Left forelimb (tissue), 1 donor: ENCODE measurements around the gene CACNG7.
"Not testable (repeated sequence)": the region's sequence is repeated elsewhere in the genome, so short reads cannot be mapped to it uniquely, and the experiment has no call there.

Source experiments
- DNase-seq: peaks from one replicate; pipeline ENCODE4 v3.0.0-alpha.2; 2018; ENCODE audit warnings: low spot score

CACNG7 gene

DNA sequence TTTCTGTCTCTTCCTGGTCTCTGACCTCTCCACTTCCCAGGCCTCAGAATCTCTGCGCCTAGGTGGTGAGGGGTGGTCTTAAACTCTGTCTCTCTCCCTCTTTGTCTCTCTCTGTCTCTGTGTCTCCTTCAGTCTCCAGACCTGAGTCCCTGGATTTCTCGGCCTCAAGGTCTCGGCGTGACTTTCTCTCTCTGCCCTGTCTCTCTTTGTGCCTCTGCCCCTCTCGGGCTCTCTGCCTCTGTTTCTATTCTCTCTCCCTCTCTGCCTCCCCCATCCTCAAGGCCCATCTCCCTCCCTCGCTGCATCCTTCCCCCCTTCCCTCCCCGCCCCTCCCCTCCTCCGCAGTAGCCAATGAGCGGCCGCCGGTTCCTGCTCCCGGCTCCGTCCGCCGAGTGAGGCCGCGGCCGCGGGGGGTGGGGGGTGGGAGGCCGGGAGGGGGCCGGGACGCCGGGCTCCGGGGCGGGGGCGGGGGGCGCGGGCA lies at the start of gene CACNG7:
Gene CACNG7, plus strand, starts transcription at position 344 of the 481 bp plus-strand sequence. CDS start 3,554 bp downstream, outside the sequence.
- no peak for DNase-seq

- DNase-seq = no peak
Measured at GRCh38 chr19:53864308-53864836, 44.7 kb upstream of the CACNG7 start.

- DNase-seq = no peak
Measured at GRCh38 chr19:53865523-53865917, 43.6 kb upstream of the CACNG7 start.

GRCh38 chr19:53865918-53866864 lies 42.9 kb upstream of the CACNG7 start:
- DNase-seq = peak; percentile 92

- no peak for DNase-seq
Measured at GRCh38 chr19:53866865-53867224, 42.2 kb upstream of the CACNG7 start.

DNA sequence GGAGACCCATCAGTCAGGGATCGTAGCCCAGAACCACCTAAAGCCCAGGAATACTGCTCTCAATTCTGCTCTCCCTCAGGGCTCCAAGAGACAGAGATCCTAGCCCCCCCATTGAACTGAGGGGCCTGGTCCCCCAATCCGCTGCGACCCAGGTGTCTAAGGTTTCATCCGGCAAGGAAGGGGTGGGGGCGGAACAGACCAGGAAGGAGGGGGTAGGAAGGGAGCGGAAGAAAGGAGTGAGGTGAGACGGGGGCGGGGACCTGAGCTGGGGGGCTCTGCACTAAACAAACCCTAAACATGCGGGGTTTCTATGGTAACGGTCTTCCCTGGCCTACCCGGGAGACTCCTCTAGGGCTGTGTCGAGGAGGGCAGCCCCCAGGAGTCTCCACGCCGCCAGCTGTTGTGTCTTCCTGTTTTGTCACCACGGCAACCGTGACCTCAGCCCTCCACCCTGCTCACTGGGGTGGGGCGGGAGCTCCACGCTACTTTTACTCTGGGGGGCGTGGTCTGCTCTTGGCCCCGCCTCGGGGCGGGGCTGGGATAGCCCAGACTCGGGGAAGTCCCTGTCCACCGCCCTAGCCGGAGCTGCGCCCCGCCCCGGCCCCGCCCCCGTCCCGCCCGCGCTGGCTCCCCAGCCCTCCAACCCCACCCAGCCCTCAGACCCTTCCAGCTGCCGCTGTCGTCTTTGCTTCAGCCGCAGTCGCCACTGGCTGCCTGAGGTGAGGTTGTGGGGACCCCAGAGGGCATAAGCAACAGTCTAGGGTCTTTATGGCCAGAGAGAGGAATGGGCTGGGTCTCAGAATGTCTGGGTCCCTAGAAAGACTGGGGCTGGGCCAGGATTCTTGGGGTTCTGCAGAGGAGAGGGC lies 41.6 kb upstream of the CACNG7 start, which contains the start of gene MYADM:
Gene MYADM, plus strand, starts transcription at position 659 of the 866 bp plus-strand sequence. CDS start 5,647 bp downstream, outside the sequence.
- peak; percentile 100 for DNase-seq

- DNase-seq = no peak
Measured at GRCh38 chr19:53868091-53868891, 40.8 kb upstream of the CACNG7 start.

DNA sequence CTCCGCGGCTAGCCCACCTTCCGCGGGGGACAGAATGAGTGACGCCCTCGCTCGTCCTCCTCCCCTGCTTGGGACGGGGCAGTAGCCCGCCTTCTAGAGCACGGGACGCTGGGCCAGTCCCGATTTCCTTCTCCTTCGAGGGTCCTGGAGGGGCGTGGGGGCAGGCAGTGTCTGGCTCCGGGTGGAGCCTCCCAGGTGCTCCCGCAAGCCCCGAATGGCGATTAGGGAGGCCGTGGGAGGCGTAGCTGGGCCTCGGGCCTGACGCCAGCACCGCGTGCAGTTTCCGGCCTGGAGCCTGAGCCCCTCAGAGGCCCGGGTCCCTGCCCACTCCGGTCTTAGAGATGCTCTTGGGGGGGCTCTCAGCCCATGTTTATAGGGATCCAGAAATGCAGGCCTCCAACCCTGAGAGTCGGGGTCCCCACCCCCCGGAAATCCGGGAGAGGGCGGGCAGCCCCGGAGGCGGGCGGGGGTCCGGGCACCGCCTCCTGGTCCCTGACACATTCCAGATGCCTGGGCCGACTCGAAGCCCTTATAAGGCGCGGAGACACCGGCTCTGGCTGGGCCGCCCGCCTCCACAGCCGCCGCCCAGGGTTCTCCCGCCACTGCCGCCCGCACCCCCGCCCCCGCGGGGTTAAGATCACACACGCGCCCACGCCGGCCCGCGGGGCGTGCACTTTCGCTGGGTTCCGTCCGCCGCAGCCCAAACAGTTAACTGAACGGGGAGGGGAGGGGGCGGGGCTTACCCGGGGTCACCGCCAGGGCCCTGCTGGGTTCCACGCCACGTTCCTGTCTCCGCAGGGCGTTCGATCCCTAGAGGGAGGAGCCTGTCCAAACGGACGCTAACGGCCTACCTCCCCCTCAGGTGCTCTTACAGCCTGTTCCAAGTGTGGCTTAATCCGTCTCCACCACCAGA lies 39.9 kb upstream of the CACNG7 start:
- peak; percentile 93 for DNase-seq

- not testable (repeated sequence) for DNase-seq
Measured at GRCh38 chr19:53869805-53870484, 39.1 kb upstream of the CACNG7 start.

DNA sequence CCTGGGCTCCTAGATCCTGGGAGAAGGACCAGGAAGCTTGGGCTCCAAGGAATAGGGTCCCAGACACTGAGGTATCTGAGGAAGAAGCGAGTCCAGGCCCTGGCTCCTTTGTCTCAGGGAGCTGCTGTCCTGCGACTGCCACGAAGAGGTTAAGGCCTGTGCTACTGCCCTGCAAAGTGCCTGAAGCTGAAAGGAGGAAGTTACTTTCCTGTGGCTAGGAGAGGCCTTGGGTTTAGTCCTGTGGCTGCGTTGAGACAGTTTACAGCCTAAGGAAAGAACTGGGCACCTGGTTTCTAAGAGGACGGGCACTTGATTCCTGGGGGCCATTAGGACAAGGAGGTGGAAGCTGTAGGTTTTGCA lies 38.6 kb upstream of the CACNG7 start:
- DNase-seq = no peak

DNA sequence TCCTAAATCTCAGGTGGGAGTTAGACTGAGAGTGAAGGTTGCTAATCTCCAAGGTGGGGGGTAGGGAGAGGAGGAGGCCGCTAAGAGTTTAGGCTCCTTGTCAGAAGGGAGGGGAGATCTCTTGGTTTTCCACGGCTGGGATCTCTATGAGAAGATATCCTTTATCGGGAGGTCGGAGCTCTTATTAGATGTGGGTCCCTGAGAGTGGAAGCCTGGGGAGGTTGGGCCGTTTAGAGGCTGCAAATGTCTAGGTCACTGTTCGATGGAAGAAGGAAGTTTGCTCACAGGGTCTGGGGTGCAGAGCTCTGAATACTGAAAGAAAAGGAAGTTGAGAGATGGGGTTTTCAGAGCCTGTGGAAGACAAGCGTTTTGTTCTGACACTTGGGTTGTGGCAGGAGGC lies 37.6 kb upstream of the CACNG7 start:
- no peak for DNase-seq

DNA sequence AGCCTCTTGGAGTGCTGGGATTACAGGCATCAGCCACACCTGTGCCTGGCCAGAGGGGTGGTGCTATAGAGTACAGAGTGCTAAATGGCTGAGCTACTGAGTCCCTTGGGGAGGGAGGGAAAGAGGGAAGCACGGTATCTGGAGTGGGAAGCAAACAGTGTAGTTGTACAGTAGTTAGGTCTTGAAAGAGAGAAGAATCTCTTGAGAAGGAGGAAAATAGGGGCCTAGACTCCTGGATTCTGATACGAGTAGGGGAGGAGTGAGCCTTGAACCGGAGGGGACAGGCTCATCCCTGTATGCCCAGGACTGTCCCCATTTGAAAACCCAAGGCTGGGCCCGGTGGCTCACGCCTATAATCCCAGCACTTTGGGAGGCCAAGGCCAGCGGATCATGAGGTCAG lies 36.3 kb upstream of the CACNG7 start:
- DNase-seq = no peak

DNA sequence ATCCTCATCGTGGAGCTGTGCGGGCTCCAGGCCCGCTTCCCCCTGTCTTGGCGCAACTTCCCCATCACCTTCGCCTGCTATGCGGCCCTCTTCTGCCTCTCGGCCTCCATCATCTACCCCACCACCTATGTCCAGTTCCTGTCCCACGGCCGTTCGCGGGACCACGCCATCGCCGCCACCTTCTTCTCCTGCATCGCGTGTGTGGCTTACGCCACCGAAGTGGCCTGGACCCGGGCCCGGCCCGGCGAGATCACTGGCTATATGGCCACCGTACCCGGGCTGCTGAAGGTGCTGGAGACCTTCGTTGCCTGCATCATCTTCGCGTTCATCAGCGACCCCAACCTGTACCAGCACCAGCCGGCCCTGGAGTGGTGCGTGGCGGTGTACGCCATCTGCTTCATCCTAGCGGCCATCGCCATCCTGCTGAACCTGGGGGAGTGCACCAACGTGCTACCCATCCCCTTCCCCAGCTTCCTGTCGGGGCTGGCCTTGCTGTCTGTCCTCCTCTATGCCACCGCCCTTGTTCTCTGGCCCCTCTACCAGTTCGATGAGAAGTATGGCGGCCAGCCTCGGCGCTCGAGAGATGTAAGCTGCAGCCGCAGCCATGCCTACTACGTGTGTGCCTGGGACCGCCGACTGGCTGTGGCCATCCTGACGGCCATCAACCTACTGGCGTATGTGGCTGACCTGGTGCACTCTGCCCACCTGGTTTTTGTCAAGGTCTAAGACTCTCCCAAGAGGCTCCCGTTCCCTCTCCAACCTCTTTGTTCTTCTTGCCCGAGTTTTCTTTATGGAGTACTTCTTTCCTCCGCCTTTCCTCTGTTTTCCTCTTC lies 35.1 kb upstream of the CACNG7 start:
- no peak for DNase-seq

- no peak for DNase-seq
Measured at GRCh38 chr19:53874606-53874990, 34.5 kb upstream of the CACNG7 start.

DNA sequence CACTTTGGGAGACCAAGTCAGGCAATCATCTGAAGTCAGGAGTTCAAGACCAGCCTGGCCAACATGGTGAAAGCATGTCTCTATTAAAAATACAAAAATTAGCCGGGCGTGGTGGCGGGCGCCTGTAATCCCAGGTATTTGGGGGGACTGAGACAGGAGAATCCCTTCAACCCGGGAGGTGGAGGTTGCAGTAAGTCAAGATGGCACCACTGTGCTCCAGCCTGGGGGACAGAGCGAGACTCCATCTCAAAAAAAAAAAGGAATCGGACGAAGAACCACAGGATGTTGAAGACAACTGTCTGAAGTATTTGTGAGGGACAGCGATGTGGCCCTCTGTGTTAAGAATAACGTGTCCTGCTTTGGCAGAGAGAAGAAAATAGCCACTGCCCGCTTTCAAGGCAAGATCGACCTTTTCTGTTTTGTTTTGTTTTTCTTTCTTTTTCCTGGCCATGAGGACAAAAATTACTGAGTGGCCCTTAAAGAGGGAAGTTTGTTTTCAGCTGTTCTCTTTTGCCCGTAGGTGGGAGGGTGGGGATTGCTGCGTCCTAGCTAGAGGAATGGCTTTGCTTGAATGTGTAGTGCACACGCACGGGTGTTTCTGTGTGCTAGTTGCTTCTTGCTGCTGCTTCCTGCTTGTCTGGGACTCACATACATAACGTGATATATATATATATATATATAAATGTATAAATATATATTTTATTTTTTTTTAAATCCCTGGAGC lies 33.3 kb upstream of the CACNG7 start:
- no peak for DNase-seq

DNA sequence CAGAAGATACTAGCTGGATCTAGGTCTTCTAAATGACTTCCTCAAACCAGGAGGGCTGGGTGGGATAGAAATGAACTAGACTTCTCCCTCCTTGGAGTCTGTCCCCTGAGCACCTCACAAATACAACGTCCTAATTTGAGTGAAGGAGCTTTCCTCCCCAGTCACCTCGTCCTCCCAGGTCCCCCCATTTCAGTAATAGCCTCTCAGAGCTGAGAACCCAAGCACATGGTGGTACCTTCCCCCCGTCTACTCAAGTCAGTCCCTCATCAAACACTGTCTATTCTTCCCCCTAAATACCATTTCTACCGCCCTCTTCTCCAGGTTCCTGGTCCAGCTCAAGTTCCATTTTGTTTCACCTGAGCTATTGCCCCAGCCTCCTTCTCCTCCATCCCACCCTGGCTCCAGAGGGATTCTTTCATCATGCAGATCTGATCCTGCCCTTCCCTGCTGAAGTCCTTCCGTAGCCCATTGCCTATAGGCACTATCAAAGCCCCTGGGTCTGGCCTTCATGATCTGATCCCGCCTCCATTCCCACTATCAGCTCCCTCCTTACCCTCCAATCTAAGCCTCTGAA lies 32.3 kb upstream of the CACNG7 start:
- no peak for DNase-seq

DNA sequence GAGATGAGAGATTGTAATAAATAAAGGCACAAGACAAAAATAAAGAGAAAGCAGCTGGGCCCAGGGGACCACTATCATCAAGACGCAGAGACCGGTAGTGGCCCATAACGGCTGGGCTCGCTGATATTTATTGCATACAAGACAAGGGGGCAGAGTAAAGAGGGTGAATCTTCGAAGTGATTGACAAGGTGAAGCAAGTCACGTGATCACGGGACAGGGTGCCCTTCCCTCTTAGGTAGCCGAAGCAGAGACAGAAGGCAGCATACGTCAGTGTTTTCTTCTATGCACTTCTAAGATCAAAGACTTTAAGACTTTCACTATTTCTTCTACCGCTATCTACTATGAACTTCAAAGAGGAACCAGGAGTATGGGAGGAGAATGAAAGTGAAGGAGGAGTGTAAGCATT lies 31.7 kb upstream of the CACNG7 start:
- no peak for DNase-seq

- no peak for DNase-seq
Measured at GRCh38 chr19:53878776-53879139, 30.3 kb upstream of the CACNG7 start.
